ENCODE measurements around the gene JTB. TPM values are rescaled to one million over a fixed set of nuclear protein-coding genes. Genes with fewer than 3 reads are reported as not detected.
A peak's percentile ranks its signal among the peaks of the same experiment; 100 is the strongest.

Gene JTB
- polyA plus RNA-seq, 1 of the 3 experiments (the other 2 are of a cell fraction), result 118 TPM

GRCh38 chr1:153951183-153951582, 26.3 kb downstream of the JTB start:
- no peak for TF ChIP-seq SIN3A (IDR thresholded peaks at IDR 0.05; ENCODE audit: borderline replicate concordance, low read depth, low read length)
- TF ChIP-seq NRF1 (IDR thresholded peaks at IDR 0.05; ENCODE audit: low read depth, low read length), result no peak
- H3K9me3 ChIP-seq, result no peaks in the 10 kb centered on the region

GRCh38 chr1:153946622-153947241, 30.7 kb downstream of the JTB start, which contains the start of gene DENND4B:
Gene DENND4B, minus strand, starts transcription at chr1:153946718. Its CDS starts 2,344 bp downstream, at chr1:153944374.
- no peaks in the 10 kb centered on the region for H4K20me1 ChIP-seq (ENCODE audit: insufficient read depth)
- peak; percentile 99 for DNase-seq
- CTCF ChIA-PET, result interaction anchor here (0.6 to 5.1 kb wide), 44 partner anchors 9 to 204 kb away, joined by 3 to 51 read pairs (median 4); partner anchors contain the start of genes CREB3L4, CRTC2, GATAD2B and JTB
- peak within 1 kb of the TSS; percentile 44; the same call in 1 of the 2 replicates for H2AFZ ChIP-seq (ENCODE audit: low read depth)
- H3F3A ChIP-seq (replicated peaks; ENCODE audit: insufficient read depth), result peaks cover 8% of the 10 kb centered on the region
- peak within 1 kb of the TSS; percentile 60 to 89 for H3K27ac ChIP-seq (ENCODE audit: low read depth in 2 of 2, low read length in 1 of 2)
- peaks cover 3 to 17% of the 10 kb centered on the region in 2 experiments; a peak in 2 of 4 replicates for H3K4me1 ChIP-seq (ENCODE audit: control insufficient read depth in 1 of 2, insufficient read depth in 2 of 2, low read depth in 1 of 2, low read length in 1 of 2)
- 24% methylated on average over 8 of the region's 28 CpGs for WGBS (ENCODE audit: low lambda C conversion rate)
- H3K9me3 ChIP-seq, result no peaks in the 10 kb centered on the region
- H3K9me2 ChIP-seq, result no peaks in the 10 kb centered on the region
- H3K79me2 ChIP-seq (ENCODE audit: insufficient read depth), result peaks cover 30% of the 10 kb centered on the region
- POLR2A ChIA-PET, result interaction anchor here (0.8 to 1.9 kb wide), 7 partner anchors 8 to 44 kb away, joined by 3 to 9 read pairs (median 6); partner anchors contain the start of genes CREB3L4, CRTC2, RPS27 and SLC39A1
- peaks cover 16 to 50% of the 10 kb centered on the region in 2 experiments for H3K36me3 ChIP-seq (replicated peaks in 1 of 2; ENCODE audit: control insufficient read depth in 1 of 2, insufficient read depth in 2 of 2, low read length in 1 of 2)
- H3K4me3 ChIP-seq (ENCODE audit: low read depth in 2 of 2, low read length in 1 of 2), result peak within 1 kb of the TSS; percentile 85 to 91
- peak within 1 kb of the TSS; percentile 95 for H3K4me2 ChIP-seq
- H3K9ac ChIP-seq, result peak within 1 kb of the TSS; percentile 80
- H3K27me3 ChIP-seq (ENCODE audit: insufficient read depth), result no peaks in the 10 kb centered on the region
- no peak for TF ChIP-seq MEF2A (IDR thresholded peaks at IDR 0.05; ENCODE audit: borderline replicate concordance, low read depth)
- TF ChIP-seq FOSL2 (IDR thresholded peaks at IDR 0.05; ENCODE audit: borderline replicate concordance, low read depth), result no peak
- no peak for TF ChIP-seq FOXM1 (IDR thresholded peaks at IDR 0.05; ENCODE audit: low read depth)
- TF ChIP-seq MAX (IDR thresholded peaks at IDR 0.05; ENCODE audit: low read depth), result peak; percentile 48; the same call in 1 of the 2 replicates
- TF ChIP-seq FOXJ3 (CRISPR knock-in tag; IDR thresholded peaks at IDR 0.05), result no peak
- TF ChIP-seq SMC3 (IDR thresholded peaks at IDR 0.05; ENCODE audit: low read depth, low read length), result peak; percentile 66
- TF ChIP-seq NFIC (IDR thresholded peaks at IDR 0.05; ENCODE audit: borderline replicate concordance), result 0 out of 2 replicates have a peak, but pooled peaks have one; percentile 6
- TF ChIP-seq NRF1 (IDR thresholded peaks at IDR 0.05; ENCODE audit: low read depth, low read length), result no peak
- TF ChIP-seq TEAD4 (IDR thresholded peaks at IDR 0.05; ENCODE audit: borderline replicate concordance, insufficient read depth), result no peak
- TF ChIP-seq EZH2phosphoT487 (IDR thresholded peaks at IDR 0.05; ENCODE audit: borderline replicate concordance, low read depth), result no peak
- TF ChIP-seq REST (IDR thresholded peaks at IDR 0.05; ENCODE audit: low read depth, low read length), result 0 out of 2 replicates have a peak, but pooled peaks have one; percentile 19
- TF ChIP-seq MXI1 (IDR thresholded peaks at IDR 0.05; ENCODE audit: low read depth, low read length), result no peak
- TF ChIP-seq JUND (IDR thresholded peaks at IDR 0.05), result no peak; the same call in 1 of the 2 replicates
- no peak for TF ChIP-seq TCF12 (IDR thresholded peaks at IDR 0.05)
- TF ChIP-seq USF2 (IDR thresholded peaks at IDR 0.05; ENCODE audit: borderline replicate concordance, low read depth, low read length), result no peak
- TF ChIP-seq CHD2 (IDR thresholded peaks at IDR 0.05; ENCODE audit: low read length, partially characterized antibody), result peak; percentile 80
- 0 out of 4 replicates have a peak, but pooled peaks of 1 of the 2 experiments have one; percentile 20 for TF ChIP-seq EP300 (IDR thresholded peaks at IDR 0.05; ENCODE audit: borderline replicate concordance in 1 of 2, low read depth in 1 of 2, low read length in 1 of 2)
- peak; percentile 62 for TF ChIP-seq RAD21 (IDR thresholded peaks at IDR 0.05; ENCODE audit: low read length)
- peak; percentile 46; the same call in 1 of the 2 replicates for TF ChIP-seq YY1 (IDR thresholded peaks at IDR 0.05; ENCODE audit: low read depth)
- TF ChIP-seq GATA2 (CRISPR knock-in tag; IDR thresholded peaks at IDR 0.05), result no peak

More at GRCh38 chr1:153951183-153951582, 26.3 kb downstream of the JTB start:
- 96% methylated on average over 11 of the region's 11 CpGs for WGBS (ENCODE audit: low lambda C conversion rate)
- Histone ChIP-seq H3K9ac (no peak overlapping the region), H3K4me2 (no peak overlapping the region), H4K20me1 (ENCODE audit: insufficient read depth) (peaks cover 24% of the 10 kb centered on the region), H3K9me2 (no peaks in the 10 kb centered on the region), H3K36me3 (replicated peaks in 1 of 2; ENCODE audit: control insufficient read depth in 1 of 2, insufficient read depth in 2 of 2, low read length in 1 of 2) (peaks cover 9 to 64% of the 10 kb centered on the region in 2 experiments), H3F3A (replicated peaks; ENCODE audit: insufficient read depth) (peaks cover 8% of the 10 kb centered on the region), H3K4me3 (ENCODE audit: low read depth in 2 of 2, low read length in 1 of 2) (no peak overlapping the region), H3K27me3 (ENCODE audit: insufficient read depth) (no peaks in the 10 kb centered on the region), H2AFZ (ENCODE audit: low read depth) (no peak overlapping the region), H3K4me1 (ENCODE audit: control insufficient read depth in 1 of 2, insufficient read depth in 2 of 2, low read depth in 1 of 2, low read length in 1 of 2) (peaks cover 3 to 18% of the 10 kb centered on the region in 2 experiments; a peak in 2 of 4 replicates), H3K79me2 (ENCODE audit: insufficient read depth) (peaks cover 43% of the 10 kb centered on the region), H3K27ac (ENCODE audit: low read depth in 2 of 2, low read length in 1 of 2) (no peak overlapping the region)
- CTCF ChIA-PET, result interaction anchor here (1.2 to 2.9 kb wide), 2 partner anchors 36 to 142 kb away, joined by 3 to 12 read pairs; partner anchors contain the start of gene RAB13
- no peak for DNase-seq
- POLR2A ChIA-PET, result no interaction called here
